DMS114 treated with DMSO at 0.1 percent for 48 hours (cell line): Measurements from ENCODE around the gene MAOA.

Source experiments
- DNase-seq: peaks from one replicate; lab custom pipeline; 2025; ENCODE audit not compliant: unreplicated experiment; lab: John Stamatoyannopoulos, UW

Gene MAOA

DNA sequence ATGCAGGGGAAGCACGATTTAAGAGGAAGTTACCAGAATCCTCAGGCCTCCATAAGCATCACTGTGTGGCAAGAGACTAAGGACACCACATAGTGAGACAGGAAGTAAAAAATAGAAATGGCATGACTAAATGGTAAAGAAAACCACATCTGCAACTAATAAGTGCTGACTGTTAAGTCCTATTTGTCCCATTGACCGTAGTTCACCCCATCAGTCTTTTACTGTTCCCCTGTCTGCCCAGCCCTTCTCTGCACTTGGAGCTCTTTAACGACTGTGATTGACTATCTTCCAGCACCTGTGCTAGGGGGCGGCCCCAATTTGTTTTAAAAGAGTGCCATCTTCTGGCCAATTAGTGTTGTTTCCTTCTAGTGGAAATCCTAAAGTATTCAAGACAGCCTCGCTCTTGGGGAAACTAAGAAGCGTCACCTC lies 94.2 kb downstream of the MAOA start:
- DNase-seq: peak; percentile 31

DNA sequence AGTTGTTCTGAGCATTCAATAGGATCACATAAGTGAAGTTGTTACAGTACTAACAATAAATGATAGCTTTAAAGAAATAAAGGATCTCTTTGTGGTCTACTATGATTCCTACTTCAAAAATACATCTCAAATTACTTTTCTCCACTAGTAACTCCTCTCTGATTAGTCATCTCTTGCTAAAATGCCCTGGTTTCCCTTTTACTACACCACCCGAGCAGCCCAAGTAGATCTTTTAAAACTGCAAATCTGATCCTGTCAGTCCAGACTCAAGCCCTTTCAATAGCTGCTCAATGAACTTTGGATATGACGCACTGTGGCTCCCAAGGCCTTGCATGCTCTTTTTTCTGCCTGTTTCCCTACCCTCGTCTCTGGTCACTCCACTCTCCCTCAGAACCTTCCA lies 97.5 kb downstream of the MAOA start:
- DNase-seq: no peak

DNA sequence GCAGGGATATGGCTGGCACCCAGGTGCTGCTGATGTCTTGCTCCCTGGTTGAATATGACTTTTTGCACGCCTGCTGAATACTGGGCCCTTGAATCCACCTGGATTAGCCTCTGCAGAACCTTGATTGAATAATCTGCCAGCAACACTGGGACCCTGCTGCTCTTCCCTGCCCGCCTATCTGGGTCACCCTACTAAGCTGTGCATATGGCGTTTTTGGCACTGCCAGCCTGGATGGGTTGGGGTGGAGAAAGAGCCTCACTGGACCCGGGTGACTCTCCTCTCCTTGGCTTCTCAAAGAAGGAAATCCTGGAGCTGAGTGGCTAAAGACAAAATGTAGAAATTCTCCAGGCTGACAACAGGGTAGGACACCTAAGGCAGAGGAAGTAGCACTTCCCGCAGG lies 100.0 kb downstream of the MAOA start:
- DNase-seq: no peak

DNA sequence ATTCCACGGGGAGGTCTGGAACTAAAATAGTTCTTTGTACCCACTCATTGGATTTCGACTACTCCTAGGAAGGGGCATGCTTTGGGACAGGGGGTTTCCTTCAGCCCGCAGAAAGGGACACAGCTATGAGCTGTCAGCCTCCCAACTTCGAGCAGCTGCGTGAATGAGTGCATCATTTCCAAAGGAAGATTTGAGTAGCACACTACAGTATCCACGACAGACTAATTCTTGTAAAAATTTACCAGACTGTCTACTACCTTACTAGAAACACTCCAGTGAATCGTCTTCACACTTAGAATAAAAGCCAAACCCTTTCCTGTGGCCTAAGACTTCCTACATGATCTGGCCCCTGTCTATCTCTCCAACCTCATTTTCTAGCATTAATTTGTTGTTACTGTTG lies 101.9 kb downstream of the MAOA start:
- DNase-seq: no peak

DNA sequence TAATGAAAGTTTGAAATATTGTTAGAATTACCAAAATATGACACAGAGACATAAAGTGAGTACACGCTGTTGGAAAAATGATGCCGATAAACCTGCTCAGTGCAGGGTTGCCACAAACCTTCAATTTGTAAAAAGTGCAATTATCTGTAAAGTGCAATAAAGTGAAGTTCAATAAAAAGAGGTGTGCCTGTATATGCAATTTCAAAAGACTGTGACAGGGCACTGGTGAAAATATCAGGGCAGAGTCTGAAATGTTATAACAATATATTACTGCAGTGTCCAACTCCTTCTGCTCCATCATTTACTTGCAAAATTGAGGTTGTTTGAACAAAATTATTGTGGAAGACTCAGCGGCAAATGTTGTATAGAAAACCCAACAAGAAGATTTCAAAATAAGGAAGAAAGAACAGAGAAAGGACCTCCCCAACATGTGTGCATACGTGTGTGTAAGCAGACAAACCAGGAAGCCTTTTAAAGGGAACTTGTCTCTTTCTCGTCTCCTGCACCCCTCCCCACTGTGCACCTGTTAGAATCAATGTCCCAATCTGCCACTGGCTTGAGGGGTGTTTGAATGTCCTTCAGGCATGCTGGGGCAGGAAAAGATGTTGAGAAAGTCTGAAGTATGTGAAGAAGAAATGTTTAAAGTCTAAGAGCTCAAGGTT lies 130.0 kb downstream of the MAOA start:
- DNase-seq: no peak
